ENCODE measurements around the gene DUS2.

DUS2 gene

GRCh38 chr16:67982011-67982696, 40.9 kb upstream of the DUS2 start:
- H3K9me3 ChIP-seq (ENCODE audit: control insufficient read depth, insufficient read depth, low read depth, low read length): no peaks in the 10 kb centered on the region
- no peak overlapping the region for H3K27ac ChIP-seq (ENCODE audit: extremely low read depth, low read depth, low read length)
- H3K36me3 ChIP-seq (ENCODE audit: control insufficient read depth in 2 of 2, insufficient read depth in 1 of 2, low read length in 2 of 2): no peaks in the 10 kb centered on the region
- TF ChIP-seq ZNF639 (tag by site-specific recombination; IDR thresholded peaks at IDR 0.05) (no peak), ZNF692 (tag by site-specific recombination; IDR thresholded peaks at IDR 0.05) (no peak), WT1 (tag by site-specific recombination; IDR thresholded peaks at IDR 0.05) (no peak), ZBTB10 (tag by site-specific recombination; IDR thresholded peaks at IDR 0.05) (no peak), ZNF146 (tag by site-specific recombination; IDR thresholded peaks at IDR 0.05) (no peak), ZNF664 (tag by site-specific recombination; IDR thresholded peaks at IDR 0.05) (no peak), ZNF121 (tag by site-specific recombination; IDR thresholded peaks at IDR 0.05) (no peak), ZNF561 (tag by site-specific recombination; IDR thresholded peaks at IDR 0.05; ENCODE audit: borderline replicate concordance) (no peak), ZBTB26 (tag by site-specific recombination; optimal IDR thresholded peaks at IDR 0.05) (no peak)
- CTCF ChIA-PET: interaction anchor here (0.6 to 1.0 kb wide), 5 partner anchors 39 to 821 kb away, joined by 3 to 5 read pairs (median 3); no protein-coding TSS in a partner anchor
- H3K4me1 ChIP-seq (ENCODE audit: control insufficient read depth, insufficient read depth, low read length): no peaks in the 10 kb centered on the region
- POLR2A ChIA-PET: interaction anchor here (1.6 kb wide), 1 partner anchor 16 kb away, joined by 6 read pairs; no protein-coding TSS in a partner anchor
- no peak overlapping the region for H3K4me3 ChIP-seq (ENCODE audit: low read depth, low read length)

- no peaks in the 10 kb centered on the region for H3K36me3 ChIP-seq (ENCODE audit: control insufficient read depth in 2 of 2, insufficient read depth in 1 of 2, low read length in 2 of 2)
- H3K4me1 ChIP-seq (ENCODE audit: control insufficient read depth, insufficient read depth, low read length): no peaks in the 10 kb centered on the region
- no peak overlapping the region for H3K4me3 ChIP-seq (ENCODE audit: low read depth, low read length)
- H3K27ac ChIP-seq (ENCODE audit: extremely low read depth, low read depth, low read length): no peak overlapping the region
- POLR2A ChIA-PET: interaction anchor here (0.8 kb wide), 1 partner anchor 20 kb away, joined by 3 read pairs; no protein-coding TSS in a partner anchor
- no peaks in the 10 kb centered on the region for H3K9me3 ChIP-seq (ENCODE audit: control insufficient read depth, insufficient read depth, low read depth, low read length)
- CTCF ChIA-PET: interaction anchor here (1.3 kb wide), 1 partner anchor 58 kb away, joined by 4 read pairs; no protein-coding TSS in a partner anchor
- TF ChIP-seq ZNF623 (tag by site-specific recombination; IDR thresholded peaks at IDR 0.05) (peak; percentile 71), ZNF433 (tag by site-specific recombination; IDR thresholded peaks at IDR 0.05; ENCODE audit: low read depth) (peak; percentile 39; the same call in 1 of the 2 replicates), PRDM2 (tag by site-specific recombination; IDR thresholded peaks at IDR 0.05; ENCODE audit: borderline replicate concordance) (no peak), ZNF202 (tag by site-specific recombination; IDR thresholded peaks at IDR 0.05; ENCODE audit: borderline replicate concordance) (0 out of 2 replicates have a peak, but pooled peaks have one; percentile 22), ZNF621 (tag by site-specific recombination; IDR thresholded peaks at IDR 0.05) (no peak), ZBTB17 (tag by site-specific recombination; IDR thresholded peaks at IDR 0.05) (no peak), ZNF416 (tag by site-specific recombination; IDR thresholded peaks at IDR 0.05) (no peak), ZNF639 (tag by site-specific recombination; IDR thresholded peaks at IDR 0.05) (no peak), ZBTB48 (tag by site-specific recombination; IDR thresholded peaks at IDR 0.05) (no peak)
These were observed 36.1 kb upstream of the DUS2 start for GRCh38 chr16:67986949-67987348.
